GM12873 (cell line): ENCODE measurements around the gene ROBO1.

Source experiments
- TF ChIP-seq, protein P1 (sequence below): IDR thresholded peaks from 2 replicates; pipeline ENCODE4 v1.5.1; 2012; ENCODE audit warnings: low read depth, mild to moderate bottlenecking, moderate library complexity, low read length, control low read depth; ENCODE audit not compliant: insufficient read depth; ENCODE audit errors: missing control alignments

The ROBO1 gene

GRCh38 chr3:79767905-79768267, at the start of gene ROBO1:
Gene ROBO1 (minus strand): TSS chr3:79767998.
- TF ChIP-seq, protein P1, sequence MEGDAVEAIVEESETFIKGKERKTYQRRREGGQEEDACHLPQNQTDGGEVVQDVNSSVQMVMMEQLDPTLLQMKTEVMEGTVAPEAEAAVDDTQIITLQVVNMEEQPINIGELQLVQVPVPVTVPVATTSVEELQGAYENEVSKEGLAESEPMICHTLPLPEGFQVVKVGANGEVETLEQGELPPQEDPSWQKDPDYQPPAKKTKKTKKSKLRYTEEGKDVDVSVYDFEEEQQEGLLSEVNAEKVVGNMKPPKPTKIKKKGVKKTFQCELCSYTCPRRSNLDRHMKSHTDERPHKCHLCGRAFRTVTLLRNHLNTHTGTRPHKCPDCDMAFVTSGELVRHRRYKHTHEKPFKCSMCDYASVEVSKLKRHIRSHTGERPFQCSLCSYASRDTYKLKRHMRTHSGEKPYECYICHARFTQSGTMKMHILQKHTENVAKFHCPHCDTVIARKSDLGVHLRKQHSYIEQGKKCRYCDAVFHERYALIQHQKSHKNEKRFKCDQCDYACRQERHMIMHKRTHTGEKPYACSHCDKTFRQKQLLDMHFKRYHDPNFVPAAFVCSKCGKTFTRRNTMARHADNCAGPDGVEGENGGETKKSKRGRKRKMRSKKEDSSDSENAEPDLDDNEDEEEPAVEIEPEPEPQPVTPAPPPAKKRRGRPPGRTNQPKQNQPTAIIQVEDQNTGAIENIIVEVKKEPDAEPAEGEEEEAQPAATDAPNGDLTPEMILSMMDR = no peak

- TF ChIP-seq, protein P1 = no peak
These were observed 49.4 kb upstream of the ROBO1 start for GRCh38 chr3:79817224-79817623.

DNA sequence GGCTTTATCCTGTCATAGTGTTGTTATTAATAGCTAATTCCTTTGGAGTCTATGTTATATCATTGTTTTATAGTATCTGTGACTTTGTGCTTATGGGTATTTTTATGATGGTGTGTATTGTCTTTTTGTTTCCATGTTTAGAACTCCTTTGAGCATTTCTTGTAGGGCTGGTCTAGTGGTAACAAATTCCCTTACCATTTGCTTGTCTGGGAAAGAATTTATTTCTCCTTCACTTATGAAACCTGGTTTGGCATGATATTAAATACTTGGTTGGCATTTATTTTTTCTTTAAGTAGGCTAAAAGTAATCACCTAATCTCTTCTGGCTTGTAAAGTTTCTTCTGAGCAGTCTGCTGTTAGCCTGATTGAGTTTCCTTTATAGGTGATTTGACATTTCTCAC, 47.7 kb upstream of the ROBO1 start:
- TF ChIP-seq, protein P1 = no peak

DNA sequence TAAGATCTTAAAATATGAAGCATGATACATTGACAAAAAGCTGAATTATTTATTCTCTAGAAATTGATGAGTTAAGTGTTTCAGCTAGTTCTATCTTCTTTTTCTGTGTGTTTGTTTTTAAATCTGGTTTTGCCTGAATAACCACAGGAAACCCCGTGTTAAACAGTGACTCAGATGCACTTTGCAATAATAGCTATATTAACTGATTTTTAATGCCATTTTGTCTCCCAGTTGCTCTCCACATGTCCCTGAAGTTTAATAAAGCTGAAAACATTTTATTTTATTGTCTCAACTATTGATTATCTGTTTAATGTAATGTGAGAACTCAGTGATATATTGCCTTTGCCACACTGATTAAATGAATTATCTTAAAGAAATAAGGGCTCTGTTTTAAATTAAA, 42.8 kb upstream of the ROBO1 start:
- TF ChIP-seq, protein P1 = no peak

GRCh38 chr3:79810092-79810491, 42.3 kb upstream of the ROBO1 start:
- TF ChIP-seq, protein P1 = no peak

- TF ChIP-seq, protein P1 = no peak
These were observed 41.3 kb upstream of the ROBO1 start for GRCh38 chr3:79809106-79809505.

DNA sequence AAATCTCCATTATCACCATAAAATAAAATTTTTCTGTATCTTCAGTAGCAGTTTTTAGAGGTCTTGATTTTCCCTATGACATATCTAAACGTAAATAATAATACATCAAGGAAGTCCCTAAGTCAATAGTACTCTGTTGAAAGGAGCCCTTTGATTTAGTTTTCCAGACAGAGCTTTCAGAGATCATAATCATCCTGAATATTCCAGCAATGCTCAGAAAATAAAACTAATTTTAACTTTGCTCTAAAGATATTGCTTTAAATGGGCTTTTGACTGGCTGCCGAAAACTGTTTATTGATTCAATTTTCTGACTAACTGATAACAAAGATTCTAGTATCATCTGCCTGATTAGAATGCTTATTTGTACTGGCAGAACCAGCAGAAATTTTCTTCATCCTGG, 40.7 kb upstream of the ROBO1 start:
- TF ChIP-seq, protein P1 = no peak
